ENCODE results near the gene PERM1.
"Not testable (repeated sequence)": the region's sequence is repeated elsewhere in the genome, so short reads cannot be mapped to it uniquely, and the experiment has no call there.

DNA sequence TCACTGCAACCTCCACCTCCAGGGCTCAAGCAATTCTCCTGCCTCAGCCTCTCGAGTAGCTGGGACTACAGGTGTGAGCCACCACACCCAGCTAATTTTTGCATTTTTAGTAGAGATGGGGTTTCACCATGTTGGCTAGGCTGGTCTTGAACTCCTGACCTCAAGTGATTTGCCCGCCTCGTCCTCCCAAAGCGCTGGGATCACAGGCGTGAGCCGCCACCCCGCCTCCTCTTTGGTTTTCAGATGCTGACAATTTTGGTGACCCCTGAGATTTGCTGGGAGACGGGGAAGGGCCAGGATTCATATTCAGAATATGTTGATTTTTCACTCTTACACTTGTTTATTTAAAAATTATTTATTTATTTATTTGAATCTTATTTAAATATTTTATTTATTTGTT is 28.2 kb upstream of the PERM1 start:
- TF ChIP-seq CTCF (IDR thresholded peaks at IDR 0.05; ENCODE audit: low read length); EZH2 (IDR thresholded peaks at IDR 0.05; ENCODE audit: borderline replicate concordance, low read length): not testable (repeated sequence)

Data from OCI-LY1 (cell line).